ENCODE results near the gene SPATS2. TPM values are rescaled to one million over a fixed set of nuclear protein-coding genes. Genes with fewer than 3 reads are reported as not detected.
"Not testable (repeated sequence)": the region's sequence is repeated elsewhere in the genome, so short reads cannot be mapped to it uniquely, and the experiment has no call there.

The SPATS2 gene
- total RNA-seq, 1 experiment from 2014 or later, result 43.1 TPM

DNA sequence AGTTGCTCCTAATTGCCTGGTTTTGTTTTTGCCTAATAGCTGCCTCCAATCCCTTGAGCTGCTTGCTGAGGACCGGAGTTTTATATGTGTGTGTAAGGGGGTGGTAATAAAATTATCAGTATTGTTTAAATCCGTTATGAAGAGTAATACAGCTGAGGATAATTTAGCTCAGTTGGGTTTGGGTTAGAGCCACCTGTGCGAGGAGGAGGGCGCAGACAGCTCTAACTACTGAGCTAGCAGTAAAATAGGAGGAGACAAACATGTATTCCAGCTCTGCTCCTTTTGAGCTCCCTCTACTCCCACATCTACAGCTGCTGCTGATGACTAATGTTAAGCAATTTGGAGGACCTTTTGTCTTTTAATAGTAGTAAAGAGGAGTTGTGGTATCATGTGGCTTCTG, 61.5 kb downstream of the SPATS2 start:
- TF ChIP-seq, protein P1, sequence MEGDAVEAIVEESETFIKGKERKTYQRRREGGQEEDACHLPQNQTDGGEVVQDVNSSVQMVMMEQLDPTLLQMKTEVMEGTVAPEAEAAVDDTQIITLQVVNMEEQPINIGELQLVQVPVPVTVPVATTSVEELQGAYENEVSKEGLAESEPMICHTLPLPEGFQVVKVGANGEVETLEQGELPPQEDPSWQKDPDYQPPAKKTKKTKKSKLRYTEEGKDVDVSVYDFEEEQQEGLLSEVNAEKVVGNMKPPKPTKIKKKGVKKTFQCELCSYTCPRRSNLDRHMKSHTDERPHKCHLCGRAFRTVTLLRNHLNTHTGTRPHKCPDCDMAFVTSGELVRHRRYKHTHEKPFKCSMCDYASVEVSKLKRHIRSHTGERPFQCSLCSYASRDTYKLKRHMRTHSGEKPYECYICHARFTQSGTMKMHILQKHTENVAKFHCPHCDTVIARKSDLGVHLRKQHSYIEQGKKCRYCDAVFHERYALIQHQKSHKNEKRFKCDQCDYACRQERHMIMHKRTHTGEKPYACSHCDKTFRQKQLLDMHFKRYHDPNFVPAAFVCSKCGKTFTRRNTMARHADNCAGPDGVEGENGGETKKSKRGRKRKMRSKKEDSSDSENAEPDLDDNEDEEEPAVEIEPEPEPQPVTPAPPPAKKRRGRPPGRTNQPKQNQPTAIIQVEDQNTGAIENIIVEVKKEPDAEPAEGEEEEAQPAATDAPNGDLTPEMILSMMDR (IDR thresholded peaks at IDR 0.05; ENCODE audit: insufficient read depth in 1 of 2, low read depth in 1 of 2, low read length in 1 of 2, severe bottlenecking in 1 of 2, unreplicated experiment in 1 of 2), result no peak
- CTCF ChIA-PET, result interaction anchor here (0.5 to 1.1 kb wide), 4 partner anchors 54 to 194 kb away, joined by 3 to 6 read pairs (median 4); partner anchors contain the start of gene PRPF40B
- BruUV-seq (replicated peaks), result no TSS peak
- no peaks in the 10 kb centered on the region for H3K27me3 ChIP-seq (replicated peaks; ENCODE audit: control insufficient read depth, insufficient read depth, low read length)
- POLR2A ChIA-PET, result interaction anchor here (0.6 kb wide), 1 partner anchor 312 kb away, joined by 9 read pairs; the partner anchor contains the start of gene TMBIM6
- no peak overlapping the region for H3K4me3 ChIP-seq (ENCODE audit: low read depth, low read length)
- H3K4me1 Mint-ChIP-seq (ENCODE audit: low read depth, unreplicated experiment), result peaks cover 8% of the 10 kb centered on the region
- H3K27me3 Mint-ChIP-seq (ENCODE audit: insufficient read depth, unreplicated experiment), result no peaks in the 10 kb centered on the region
- no peaks in the 10 kb centered on the region for H3K9me3 ChIP-seq
- peaks cover 14% of the 10 kb centered on the region for H3K36me3 Mint-ChIP-seq (ENCODE audit: insufficient read depth, unreplicated experiment)
- H3K4me3 Mint-ChIP-seq (ENCODE audit: unreplicated experiment), result no peak overlapping the region
- DNase-seq, result no peak
- 0 out of 2 replicates have a peak, but pooled peaks cover 5% of the 10 kb centered on the region for H3K4me1 ChIP-seq
- intact Hi-C loops (cut with micrococcal nuclease; ENCODE audit: unreplicated experiment), result no loop called here
- H3K36me3 ChIP-seq (ENCODE audit: control insufficient read depth, insufficient read depth, low read length), result no peaks in the 10 kb centered on the region
- H3K9me3 Mint-ChIP-seq (ENCODE audit: unreplicated experiment), result no peaks in the 10 kb centered on the region
- no peak overlapping the region for H3K27ac Mint-ChIP-seq (ENCODE audit: unreplicated experiment)

DNA sequence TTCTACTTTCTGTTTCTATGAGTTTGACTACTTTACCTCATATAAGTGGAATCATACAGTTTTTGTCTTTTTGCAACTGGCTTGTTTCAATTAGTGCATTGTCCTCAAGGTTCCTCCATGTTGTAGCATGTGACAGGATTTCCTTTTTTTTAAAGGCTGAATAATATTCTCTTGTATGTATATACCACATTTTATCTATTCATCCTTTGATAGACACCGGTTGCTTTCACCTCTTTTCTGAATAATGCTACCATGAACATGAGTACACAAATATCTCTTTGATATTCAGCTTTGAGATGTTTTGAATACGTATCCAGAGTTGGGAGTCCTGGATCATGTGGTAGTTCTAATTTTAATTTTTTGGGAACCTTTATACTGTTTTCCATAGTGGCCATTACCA, 65.4 kb downstream of the SPATS2 start:
- Mint-ChIP-seq H3K27me3 (ENCODE audit: insufficient read depth, unreplicated experiment) (no peaks in the 10 kb centered on the region), H3K4me3 (ENCODE audit: unreplicated experiment) (no peak overlapping the region), H3K27ac (ENCODE audit: unreplicated experiment) (no peak overlapping the region), H3K36me3 (ENCODE audit: insufficient read depth, unreplicated experiment) (no peaks in the 10 kb centered on the region), H3K4me1 (ENCODE audit: low read depth, unreplicated experiment) (peaks cover 8% of the 10 kb centered on the region), H3K9me3 (ENCODE audit: unreplicated experiment) (no peaks in the 10 kb centered on the region)
- Histone ChIP-seq H3K4me3 (ENCODE audit: low read depth, low read length) (no peak overlapping the region), H3K4me1 (0 out of 2 replicates have a peak, but pooled peaks cover 5% of the 10 kb centered on the region), H3K9me3 (no peaks in the 10 kb centered on the region), H3K27me3 (replicated peaks; ENCODE audit: control insufficient read depth, insufficient read depth, low read length) (no peaks in the 10 kb centered on the region), H3K36me3 (ENCODE audit: control insufficient read depth, insufficient read depth, low read length) (no peaks in the 10 kb centered on the region)
- intact Hi-C loops (cut with micrococcal nuclease; ENCODE audit: unreplicated experiment), result no loop called here
- BruUV-seq (replicated peaks), result no TSS peak
- DNase-seq, result no peak
- CTCF ChIA-PET, result no interaction called here
- POLR2A ChIA-PET, result no interaction called here
- TF ChIP-seq, protein P1 (IDR thresholded peaks at IDR 0.05; ENCODE audit: insufficient read depth in 1 of 2, low read depth in 1 of 2, low read length in 1 of 2, severe bottlenecking in 1 of 2, unreplicated experiment in 1 of 2), result no peak

DNA sequence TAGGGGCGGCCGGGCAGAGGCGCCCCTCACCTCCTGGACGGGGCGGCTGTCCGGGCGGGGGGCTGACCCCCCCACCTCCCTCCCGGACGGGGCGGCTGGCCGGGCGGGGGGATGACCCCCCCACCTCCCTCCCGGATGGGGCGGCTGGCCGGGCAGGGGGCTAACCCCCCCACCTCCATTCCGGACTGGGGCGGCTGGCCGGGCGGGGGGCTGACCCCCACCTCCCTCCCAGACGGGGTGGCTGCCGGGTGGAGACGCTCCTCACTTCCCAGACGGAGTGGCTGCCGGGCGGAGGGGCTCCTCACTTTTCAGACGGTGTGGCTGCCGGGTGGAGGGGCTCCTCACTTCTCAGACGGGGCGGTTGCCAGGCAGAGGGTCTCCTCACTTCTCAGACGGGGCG, 69.5 kb downstream of the SPATS2 start:
- intact Hi-C loops (cut with micrococcal nuclease; ENCODE audit: unreplicated experiment); BruUV-seq (replicated peaks); H3K27me3 Mint-ChIP-seq (ENCODE audit: insufficient read depth, unreplicated experiment); H3K27me3 ChIP-seq (replicated peaks; ENCODE audit: control insufficient read depth, insufficient read depth, low read length); H3K9me3 ChIP-seq; CTCF ChIA-PET; H3K36me3 ChIP-seq (ENCODE audit: control insufficient read depth, insufficient read depth, low read length); POLR2A ChIA-PET; H3K9me3 Mint-ChIP-seq (ENCODE audit: unreplicated experiment); H3K4me1 ChIP-seq; H3K36me3 Mint-ChIP-seq (ENCODE audit: insufficient read depth, unreplicated experiment); H3K4me3 ChIP-seq (ENCODE audit: low read depth, low read length); H3K4me3 Mint-ChIP-seq (ENCODE audit: unreplicated experiment); H3K27ac Mint-ChIP-seq (ENCODE audit: unreplicated experiment); DNase-seq: not testable (repeated sequence)
- peaks cover 12% of the 10 kb centered on the region for H3K4me1 Mint-ChIP-seq (ENCODE audit: low read depth, unreplicated experiment)

DNA sequence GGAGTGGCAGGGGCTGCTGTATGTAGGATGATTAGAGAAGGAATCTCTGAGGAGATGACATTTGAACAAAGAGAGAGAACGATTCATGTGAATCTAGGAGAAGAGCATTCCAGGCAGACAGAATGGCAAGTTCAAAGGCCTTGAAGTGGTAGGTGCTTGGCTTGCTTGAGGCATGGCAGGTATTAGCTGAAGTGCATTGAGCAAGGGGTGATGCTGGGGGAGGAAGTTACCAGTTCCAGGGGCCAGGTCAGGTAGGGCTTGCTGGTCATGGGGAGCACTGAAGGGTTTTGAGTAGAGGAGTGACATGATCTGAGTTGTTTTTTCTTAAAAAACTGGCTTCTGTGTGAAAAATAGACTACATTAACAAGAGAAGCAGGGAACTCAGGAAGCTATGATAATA, 71.8 kb downstream of the SPATS2 start:
- H3K27me3 ChIP-seq (replicated peaks; ENCODE audit: control insufficient read depth, insufficient read depth, low read length), result no peaks in the 10 kb centered on the region
- peak overlapping the region; percentile 16 for H3K27ac Mint-ChIP-seq (ENCODE audit: unreplicated experiment)
- intact Hi-C loops (cut with micrococcal nuclease; ENCODE audit: unreplicated experiment), result no loop called here
- TF ChIP-seq, protein P1 (IDR thresholded peaks at IDR 0.05; ENCODE audit: insufficient read depth in 1 of 2, low read depth in 1 of 2, low read length in 1 of 2, severe bottlenecking in 1 of 2, unreplicated experiment in 1 of 2), result no peak
- peaks cover 10% of the 10 kb centered on the region for H3K36me3 Mint-ChIP-seq (ENCODE audit: insufficient read depth, unreplicated experiment)
- H3K4me3 Mint-ChIP-seq (ENCODE audit: unreplicated experiment), result no peak overlapping the region
- BruUV-seq (replicated peaks), result no TSS peak
- DNase-seq, result no peak
- no peak overlapping the region for H3K4me3 ChIP-seq (ENCODE audit: low read depth, low read length)
- peaks cover 12% of the 10 kb centered on the region for H3K4me1 Mint-ChIP-seq (ENCODE audit: low read depth, unreplicated experiment)
- H3K9me3 Mint-ChIP-seq (ENCODE audit: unreplicated experiment), result no peaks in the 10 kb centered on the region
- H3K4me1 ChIP-seq, result no peaks in the 10 kb centered on the region
- H3K9me3 ChIP-seq, result no peaks in the 10 kb centered on the region
- ChIA-PET POLR2A (interaction anchor here (1.0 kb wide), 1 partner anchor 302 kb away, joined by 4 read pairs; the partner anchor contains the start of gene TMBIM6), CTCF (no interaction called here)
- H3K36me3 ChIP-seq (ENCODE audit: control insufficient read depth, insufficient read depth, low read length), result no peaks in the 10 kb centered on the region
- no peaks in the 10 kb centered on the region for H3K27me3 Mint-ChIP-seq (ENCODE audit: insufficient read depth, unreplicated experiment)
